Non-pigmented ciliary epithelial cell (primary cell): ENCODE measurements around the gene ARL11.

Experiments
- DNase-seq: peaks from one replicate; pipeline ENCODE4 v3.0.0-alpha.2; 2010; ENCODE audit warnings: low read depth

The ARL11 gene

DNA sequence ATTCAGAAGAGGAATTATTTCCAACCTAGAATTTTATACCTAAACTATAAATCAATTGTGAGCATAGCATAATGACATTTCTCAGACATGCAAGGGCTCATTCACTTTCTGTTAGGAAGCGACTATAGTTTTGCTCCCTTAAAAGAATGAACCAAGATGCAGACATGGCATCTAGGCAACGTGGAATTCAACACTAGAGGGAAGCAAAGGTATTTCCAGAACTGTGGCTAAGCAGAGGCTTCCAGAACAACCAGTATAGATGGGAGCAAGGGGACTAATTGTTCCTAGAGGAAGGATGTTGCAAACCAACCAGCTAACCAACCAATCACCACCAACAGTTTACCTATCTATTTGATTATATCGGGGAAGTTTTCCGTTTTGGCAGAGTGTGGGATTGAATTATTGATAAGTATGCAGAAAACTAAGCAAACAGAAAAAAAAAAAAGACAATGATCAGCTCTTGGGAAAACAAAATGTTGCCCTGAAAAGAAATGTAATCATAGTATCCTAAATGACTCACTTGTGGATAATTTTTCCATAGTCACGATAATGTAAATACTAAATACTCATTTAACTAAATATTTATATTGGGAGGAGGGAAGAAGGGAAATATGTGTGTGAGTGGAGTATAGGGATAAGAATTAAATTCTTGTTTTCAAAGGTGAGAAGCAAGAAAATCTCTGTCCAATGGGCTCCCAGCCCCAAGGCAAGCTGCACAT, 21.1 kb downstream of the ARL11 start:
- DNase-seq, result no peak

DNA sequence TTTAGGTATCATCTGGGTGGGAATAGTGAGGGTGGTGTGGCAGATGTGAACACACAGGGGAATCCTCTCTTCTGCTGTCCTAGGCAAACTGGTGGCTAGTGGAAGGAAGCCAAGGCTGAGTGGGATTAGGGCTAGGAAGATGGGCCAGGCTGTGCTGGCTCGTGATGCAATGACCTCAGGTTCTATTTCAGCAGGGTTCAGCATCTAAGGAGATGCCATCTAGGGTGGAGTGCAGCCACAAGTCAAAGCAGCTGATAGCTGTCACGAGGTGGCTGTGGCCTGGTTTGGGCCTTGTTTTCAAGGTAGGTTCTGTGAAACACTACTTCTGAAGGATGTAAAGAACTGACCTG, 21.6 kb downstream of the ARL11 start:
- no peak for DNase-seq

DNA sequence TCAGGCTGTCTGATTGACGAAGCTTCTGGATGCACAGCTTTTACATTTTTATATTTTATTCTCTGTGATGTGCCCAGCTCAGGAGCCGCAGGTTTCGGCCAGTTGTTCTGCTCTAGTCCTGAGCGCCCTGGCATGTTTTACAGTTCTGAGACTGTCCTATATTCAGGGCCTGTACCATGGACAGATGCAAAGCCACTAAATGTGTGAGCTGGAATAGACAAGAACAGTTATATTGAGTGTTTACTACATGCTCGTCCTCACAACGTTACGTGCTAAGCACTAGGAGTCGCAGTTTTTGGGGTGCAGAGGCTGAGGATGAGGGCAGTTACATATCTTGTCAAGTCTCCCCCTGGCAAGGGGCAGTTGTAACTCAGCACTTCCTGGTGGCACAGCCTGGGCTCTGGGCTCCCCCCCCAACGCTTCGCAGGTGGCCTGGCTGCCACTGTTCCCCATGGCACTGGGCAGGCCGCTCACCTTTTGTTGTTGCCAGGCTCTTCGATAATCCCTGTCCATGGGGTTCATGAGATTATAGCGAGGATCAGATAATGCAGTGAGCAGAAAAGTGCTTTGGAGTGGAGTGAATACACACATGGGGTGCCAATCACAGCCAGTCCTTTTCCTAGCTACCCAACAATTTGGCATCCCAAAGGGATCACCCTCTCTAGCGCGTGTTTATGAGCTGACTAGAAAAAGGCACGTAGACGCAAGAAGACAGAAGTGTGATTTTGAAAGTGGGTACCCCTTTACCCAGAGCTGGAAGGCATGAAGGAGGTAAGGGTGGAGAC, 23.5 kb downstream of the ARL11 start:
- DNase-seq, result no peak

DNA sequence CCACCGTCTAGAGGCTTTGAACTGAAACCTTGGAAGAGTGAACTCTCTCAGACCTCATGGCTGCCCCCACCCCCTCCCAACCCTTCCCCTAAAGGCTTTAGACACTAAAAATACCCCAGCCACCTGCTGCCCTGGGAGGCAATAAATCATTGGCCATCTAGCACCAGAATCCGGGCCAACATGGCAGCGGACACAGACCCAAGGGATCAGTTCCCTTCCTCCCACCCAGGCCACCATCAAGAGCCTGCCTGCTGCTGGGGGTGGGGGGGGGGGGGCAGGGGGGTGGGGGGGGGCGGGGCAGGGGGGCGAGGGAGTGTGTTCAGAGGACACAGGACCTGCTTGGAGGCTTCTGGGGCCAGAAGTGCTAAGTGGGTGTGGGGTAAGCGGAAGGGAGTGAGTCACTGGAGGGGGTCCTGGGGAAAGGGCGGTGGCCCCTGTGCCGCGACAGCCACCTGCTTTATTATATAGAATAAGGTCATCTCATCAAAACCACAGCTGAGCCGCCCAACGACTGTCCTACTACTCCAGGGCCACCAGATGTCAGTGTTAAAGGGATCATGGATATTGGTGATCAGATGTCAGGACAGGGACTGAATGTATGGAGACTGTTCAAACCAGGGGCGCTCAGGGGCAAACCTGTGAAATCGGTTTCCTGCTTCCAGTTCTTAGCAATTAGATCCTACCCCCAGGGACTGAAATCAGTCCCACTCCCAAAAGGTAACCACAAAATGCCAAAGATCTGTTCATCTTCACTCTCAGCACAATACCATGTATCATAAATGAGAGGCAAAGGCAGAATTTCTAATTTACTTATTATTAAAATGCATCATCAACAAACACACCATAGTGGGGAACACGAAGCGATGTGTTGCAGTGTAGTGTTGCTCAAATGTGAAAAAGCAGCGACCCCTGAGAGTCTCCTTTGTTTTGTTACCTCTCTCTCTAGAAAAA, 24.3 kb downstream of the ARL11 start:
- DNase-seq, result no peak

DNA sequence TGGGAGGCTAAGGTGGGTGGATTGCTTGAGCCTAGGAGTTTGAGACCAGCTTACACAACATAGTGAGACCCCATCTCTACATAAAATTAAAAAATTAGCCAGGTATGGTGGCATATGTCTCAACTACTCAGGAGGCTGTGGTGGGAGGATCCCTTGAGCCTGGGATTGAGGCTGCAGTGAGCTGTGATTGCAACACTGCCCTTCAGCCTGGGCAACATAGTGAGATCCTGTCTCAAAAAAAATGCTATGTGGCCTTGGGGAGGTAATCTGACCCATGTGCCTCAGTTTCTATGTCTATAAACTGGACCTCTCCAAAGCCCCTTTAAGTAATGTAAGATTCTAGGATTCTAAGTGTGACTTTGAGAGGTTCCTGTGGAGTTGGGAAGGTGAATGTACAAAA, 25.2 kb downstream of the ARL11 start:
- DNase-seq, result no peak

DNA sequence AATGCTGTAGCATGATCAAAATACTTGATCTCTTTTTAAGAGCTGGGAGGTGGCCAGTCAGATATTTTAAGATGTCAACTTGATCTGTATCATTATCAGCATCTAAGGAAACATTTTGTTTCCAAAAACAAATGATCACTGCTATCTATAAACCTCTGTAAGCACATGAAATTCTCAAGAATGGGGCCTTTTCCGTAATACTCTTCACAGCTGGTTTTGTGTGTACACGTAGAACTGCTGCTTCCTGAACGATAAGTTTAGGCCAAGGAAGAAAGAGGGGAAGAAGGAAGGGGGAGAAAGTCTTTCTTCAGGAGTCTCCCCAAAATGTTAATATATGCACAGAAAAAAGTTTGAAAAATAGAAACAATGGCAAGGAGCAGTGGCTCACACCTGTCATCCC, 25.7 kb downstream of the ARL11 start:
- no peak for DNase-seq

DNA sequence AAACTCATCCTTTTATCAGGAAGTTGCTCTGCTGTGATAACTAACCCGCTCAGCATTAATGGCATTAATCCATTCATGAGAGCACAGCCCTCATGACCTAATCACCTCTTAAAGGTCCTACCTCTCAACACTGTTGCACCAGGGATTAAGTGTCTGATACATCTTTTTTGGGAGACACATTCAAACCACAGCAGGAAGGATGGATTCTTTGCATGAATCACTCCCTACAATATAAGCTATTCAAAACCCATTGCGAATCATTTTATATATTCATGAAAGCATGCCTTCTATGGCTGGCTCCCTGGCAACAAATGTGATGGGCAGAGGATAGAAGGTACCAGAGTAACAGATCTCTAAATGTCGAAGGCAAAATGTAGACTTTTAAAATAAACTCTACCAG, 27.6 kb downstream of the ARL11 start:
- DNase-seq, result no peak

GRCh38 chr13:49657241-49657641, 28.9 kb downstream of the ARL11 start:
- DNase-seq, result no peak

DNA sequence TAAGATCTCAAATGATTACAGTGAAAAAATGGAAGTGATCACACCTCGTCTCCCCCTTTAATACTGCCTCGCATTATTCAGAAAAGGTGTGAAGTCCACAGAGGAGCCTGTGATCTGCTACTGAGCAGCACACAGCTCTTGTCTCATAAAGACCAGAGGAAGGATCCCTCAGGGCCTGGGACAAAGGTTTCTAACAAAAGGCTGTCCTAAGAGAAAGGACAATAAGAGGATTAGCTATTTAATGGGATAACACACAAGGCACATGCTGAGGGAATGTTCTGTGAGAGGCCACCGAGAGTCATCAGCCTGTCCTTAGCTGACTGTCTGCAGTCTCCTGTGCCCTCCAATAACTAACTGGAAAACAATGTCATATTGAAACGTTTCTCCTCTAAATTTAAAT, 36.3 kb downstream of the ARL11 start:
- DNase-seq, result no peak

DNA sequence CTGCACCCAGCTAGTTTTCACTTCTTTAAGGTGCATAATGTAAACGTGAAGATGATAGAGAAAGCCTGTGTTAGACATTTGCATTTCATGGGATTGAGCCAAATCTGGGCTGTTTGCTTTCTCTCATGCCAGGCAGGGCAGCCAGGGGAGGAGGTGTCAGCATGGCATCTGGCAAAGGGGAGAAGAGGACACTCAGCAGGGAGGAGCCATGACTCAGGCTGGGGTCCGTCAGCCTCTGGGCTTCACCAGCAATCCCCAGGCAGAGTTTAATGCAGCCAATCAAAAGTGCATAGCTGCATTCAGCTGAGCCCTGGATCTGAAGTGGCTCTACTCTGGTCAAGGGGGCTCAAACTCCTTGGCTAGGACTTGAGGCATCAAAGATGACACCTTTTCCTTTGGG, 39.5 kb downstream of the ARL11 start:
- no peak for DNase-seq

DNA sequence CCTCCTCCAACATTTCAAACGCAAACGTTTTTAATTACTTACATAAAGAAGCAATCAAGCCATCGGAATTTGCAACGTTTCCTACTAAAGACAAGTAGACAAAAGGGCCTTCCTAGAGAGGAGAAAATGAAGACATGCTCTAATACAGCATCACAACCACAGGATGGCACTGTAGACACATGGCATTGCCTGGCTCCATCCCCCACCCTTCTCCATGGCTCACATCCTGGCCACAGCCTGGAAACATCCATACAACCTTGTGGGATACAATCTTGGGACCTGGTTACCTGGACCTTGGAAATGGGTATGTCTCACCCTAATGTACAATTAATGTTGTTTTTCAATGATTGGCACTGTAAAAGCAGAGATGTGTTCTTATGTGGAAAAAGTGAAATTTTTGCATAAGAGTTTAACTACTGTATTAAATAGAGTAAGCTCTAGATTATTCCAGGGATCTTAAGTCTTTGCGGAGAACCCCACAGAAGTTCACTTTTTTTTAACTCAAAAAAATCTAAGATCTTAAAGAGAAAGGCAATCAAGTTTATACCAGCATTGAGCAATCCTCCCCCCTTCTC, 41.5 kb downstream of the ARL11 start:
- DNase-seq, result no peak

DNA sequence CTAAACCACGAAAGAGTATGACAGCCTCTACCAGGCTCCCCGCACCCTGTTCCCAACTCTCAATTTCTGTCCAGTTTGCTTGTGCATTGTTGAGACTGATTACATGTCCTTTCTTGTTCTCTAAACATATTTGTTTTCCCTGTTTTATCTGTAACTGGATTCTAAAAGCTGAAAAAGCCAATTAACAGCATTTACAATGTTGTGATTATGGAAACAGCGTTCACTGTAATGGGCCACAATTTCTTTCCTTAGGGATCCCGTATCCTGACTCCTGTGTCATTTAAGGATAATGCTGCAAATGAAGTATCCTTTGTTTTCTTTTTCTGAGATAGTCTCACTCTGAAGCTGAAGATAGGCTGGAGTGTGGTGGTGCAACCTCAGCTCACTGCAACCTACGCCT, 42.5 kb downstream of the ARL11 start:
- no peak for DNase-seq

DNA sequence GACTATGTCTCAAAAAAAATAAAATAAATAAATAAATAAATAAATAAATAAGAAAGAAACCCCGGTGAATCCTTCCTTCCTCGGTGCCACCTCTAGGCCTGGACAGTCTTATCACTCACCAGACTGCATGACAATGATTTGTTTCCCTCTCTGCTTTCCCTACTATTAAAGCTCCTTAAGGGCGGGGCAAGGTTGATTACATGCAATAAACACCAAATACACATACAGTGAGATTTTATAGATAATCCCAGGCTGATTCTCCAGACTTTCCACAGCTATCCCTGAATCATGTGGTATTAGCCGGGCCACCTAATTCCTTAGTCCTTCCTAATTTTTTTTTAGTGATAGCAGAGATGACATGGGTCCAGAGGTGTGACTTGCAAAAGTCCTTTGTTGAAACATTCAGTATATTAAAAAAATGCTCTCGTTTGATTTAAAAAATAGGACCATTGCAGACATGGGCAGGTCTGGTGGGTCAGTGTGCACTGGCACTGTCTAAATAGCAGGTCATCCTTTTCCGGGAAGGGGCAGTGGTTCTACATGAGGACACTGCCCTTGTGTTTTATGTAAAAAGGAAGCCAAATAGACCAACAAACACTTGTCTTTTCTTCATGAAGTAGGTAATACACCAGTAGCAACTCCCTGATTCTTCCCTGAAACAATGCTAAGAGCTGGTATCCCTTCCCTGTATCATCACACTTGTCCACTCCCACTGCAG, 48.4 kb downstream of the ARL11 start:
- no peak for DNase-seq

DNA sequence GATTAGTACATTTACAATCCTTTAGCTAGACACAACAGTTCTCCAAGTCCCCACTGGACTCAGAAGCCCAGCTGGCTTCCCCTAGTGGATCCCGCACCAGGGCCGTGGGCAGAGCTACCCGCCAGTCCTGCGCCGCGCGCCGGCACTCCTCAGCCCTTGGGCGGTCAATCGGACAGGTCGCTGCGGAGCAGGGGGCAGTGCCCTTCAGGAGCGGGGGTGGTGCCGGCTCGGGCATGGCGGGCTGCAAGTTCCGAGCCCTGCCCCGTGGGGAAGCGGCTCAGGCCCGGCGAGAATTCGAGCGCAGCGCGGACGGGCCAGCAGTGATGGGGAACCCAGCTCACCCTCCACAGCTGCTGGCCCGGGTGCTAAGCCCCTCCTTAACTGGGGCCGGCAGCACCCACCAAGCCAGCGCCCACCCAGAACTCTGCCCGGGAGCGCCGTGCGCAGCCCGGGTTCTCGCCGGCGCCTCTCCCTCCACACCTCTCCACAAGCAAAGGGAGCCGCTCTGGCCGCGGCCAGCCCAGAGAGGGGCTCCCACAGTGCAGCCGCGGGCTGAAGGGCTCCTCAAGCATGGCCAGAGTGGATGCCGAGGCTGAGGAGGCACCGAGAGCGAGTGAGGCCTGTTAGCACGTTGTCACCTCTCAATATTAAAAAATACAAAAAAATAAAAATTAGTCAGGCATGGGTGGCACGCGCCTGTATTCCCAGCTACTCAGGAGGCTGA, 50.0 kb downstream of the ARL11 start:
- DNase-seq, result no peak

DNA sequence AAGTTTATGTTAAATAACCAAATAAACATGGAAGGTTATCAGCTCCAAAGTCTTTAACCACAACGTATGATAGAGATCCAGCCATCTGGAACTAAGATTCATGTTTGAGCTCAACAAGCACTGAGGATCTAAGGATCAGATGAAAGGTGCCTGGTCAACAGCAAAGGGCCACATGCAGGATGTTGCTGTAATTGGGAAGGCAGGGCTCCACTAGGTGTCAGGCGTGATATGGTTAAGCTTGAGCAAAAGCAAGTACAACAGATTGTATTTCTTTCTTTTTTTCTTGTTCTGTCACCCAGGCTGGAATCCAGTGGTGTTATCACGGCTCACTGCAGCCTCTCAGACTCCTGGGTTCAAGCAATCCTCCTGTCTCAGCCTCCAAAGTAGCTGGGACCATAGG, 50.9 kb downstream of the ARL11 start:
- DNase-seq, result no peak

DNA sequence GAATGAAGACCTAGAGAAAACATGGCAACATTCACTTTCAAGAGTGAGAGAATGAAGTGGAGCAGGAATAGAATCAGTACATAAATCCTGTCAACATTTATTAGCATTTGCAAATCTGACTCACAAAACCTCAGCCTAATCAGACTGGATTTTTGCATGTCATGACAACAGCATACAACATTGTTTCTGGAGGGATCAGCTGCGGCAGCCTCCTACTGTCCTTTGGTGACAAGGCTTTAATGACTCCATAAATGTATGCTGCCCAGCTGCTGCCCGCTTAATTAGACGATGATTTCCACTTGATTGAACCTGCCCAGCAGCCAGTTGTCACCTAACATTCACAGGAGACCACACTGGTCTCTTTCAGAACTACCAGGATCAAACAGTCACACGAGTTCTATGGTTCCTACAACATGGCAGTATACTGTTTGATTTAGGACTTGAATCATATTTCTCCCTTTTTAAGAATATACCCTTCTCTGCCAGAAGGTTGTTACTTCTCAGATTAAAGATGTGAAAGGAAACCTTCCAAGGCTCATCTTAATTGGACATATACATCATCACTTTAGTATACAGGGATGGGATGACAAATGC, 53.6 kb downstream of the ARL11 start:
- DNase-seq, result no peak
